ENCODE measurements around the gene TBC1D26. TPM values are rescaled to one million over a fixed set of nuclear protein-coding genes. Genes with fewer than 3 reads are reported as not detected.

Gene TBC1D26
- total RNA-seq, 1 donor from 2014 or later, result not detected

GRCh38 chr17:15776871-15777270 lies 44.8 kb downstream of the TBC1D26 start:
- Histone ChIP-seq H3K27me3 (ENCODE audit: control insufficient read depth, insufficient read depth, low read length) (no peaks in the 10 kb centered on the region), H3K36me3 (ENCODE audit: control insufficient read depth, insufficient read depth, low read length) (no peaks in the 10 kb centered on the region), H3K4me3 (ENCODE audit: low read depth, low read length) (no peak overlapping the region)
- no peak for TF ChIP-seq CTCF (IDR thresholded peaks at IDR 0.05; ENCODE audit: insufficient read depth, low read length, severe bottlenecking)
- FAIRE-seq (no peak), DNase-seq (ENCODE audit: low read depth) (no peak)

- Histone ChIP-seq H3K4me3 (ENCODE audit: low read depth, low read length) (no peak overlapping the region), H3K27me3 (ENCODE audit: control insufficient read depth, insufficient read depth, low read length) (no peaks in the 10 kb centered on the region), H3K36me3 (ENCODE audit: control insufficient read depth, insufficient read depth, low read length) (no peaks in the 10 kb centered on the region)
- DNase-seq (ENCODE audit: low read depth) (peak; percentile 18), FAIRE-seq (no peak)
- no peak for TF ChIP-seq CTCF (IDR thresholded peaks at IDR 0.05; ENCODE audit: insufficient read depth, low read length, severe bottlenecking)
Measured at GRCh38 chr17:15777297-15777696, 45.2 kb downstream of the TBC1D26 start.

GRCh38 chr17:15777717-15778116 lies 45.6 kb downstream of the TBC1D26 start:
- TF ChIP-seq CTCF (IDR thresholded peaks at IDR 0.05; ENCODE audit: insufficient read depth, low read length, severe bottlenecking), result no peak
- Histone ChIP-seq H3K27me3 (ENCODE audit: control insufficient read depth, insufficient read depth, low read length) (no peaks in the 10 kb centered on the region), H3K36me3 (ENCODE audit: control insufficient read depth, insufficient read depth, low read length) (no peaks in the 10 kb centered on the region), H3K4me3 (ENCODE audit: low read depth, low read length) (no peak overlapping the region)
- FAIRE-seq (no peak), DNase-seq (ENCODE audit: low read depth) (no peak)

- Histone ChIP-seq H3K4me3 (ENCODE audit: low read depth, low read length) (no peak overlapping the region), H3K27me3 (ENCODE audit: control insufficient read depth, insufficient read depth, low read length) (no peaks in the 10 kb centered on the region), H3K36me3 (ENCODE audit: control insufficient read depth, insufficient read depth, low read length) (no peaks in the 10 kb centered on the region)
- no peak for TF ChIP-seq CTCF (IDR thresholded peaks at IDR 0.05; ENCODE audit: insufficient read depth, low read length, severe bottlenecking)
- DNase-seq (ENCODE audit: low read depth), result no peak
- FAIRE-seq, result no peak
Measured at GRCh38 chr17:15779119-15779518, 47.0 kb downstream of the TBC1D26 start.

GRCh38 chr17:15780188-15780587 lies 48.1 kb downstream of the TBC1D26 start:
- no peaks in the 10 kb centered on the region for H3K27me3 ChIP-seq (ENCODE audit: control insufficient read depth, insufficient read depth, low read length)
- FAIRE-seq (no peak), DNase-seq (ENCODE audit: low read depth) (no peak)
- no peaks in the 10 kb centered on the region for H3K36me3 ChIP-seq (ENCODE audit: control insufficient read depth, insufficient read depth, low read length)
- H3K4me3 ChIP-seq (ENCODE audit: low read depth, low read length), result no peak overlapping the region
- TF ChIP-seq CTCF (IDR thresholded peaks at IDR 0.05; ENCODE audit: insufficient read depth, low read length, severe bottlenecking), result no peak

GRCh38 chr17:15782866-15783265 lies 50.8 kb downstream of the TBC1D26 start:
- FAIRE-seq, result no peak
- peak; percentile 24 for DNase-seq (ENCODE audit: low read depth)

More at GRCh38 chr17:15782866-15783265, 50.8 kb downstream of the TBC1D26 start:
- Histone ChIP-seq H3K4me3 (ENCODE audit: low read depth, low read length) (peak overlapping the region; percentile 35), H3K36me3 (ENCODE audit: control insufficient read depth, insufficient read depth, low read length) (no peaks in the 10 kb centered on the region), H3K27me3 (ENCODE audit: control insufficient read depth, insufficient read depth, low read length) (no peaks in the 10 kb centered on the region)
- TF ChIP-seq CTCF (IDR thresholded peaks at IDR 0.05; ENCODE audit: insufficient read depth, low read length, severe bottlenecking), result no peak

Measured in bronchial epithelial cell (primary cell).